Measurements from ENCODE around the gene KLF11.

DNA sequence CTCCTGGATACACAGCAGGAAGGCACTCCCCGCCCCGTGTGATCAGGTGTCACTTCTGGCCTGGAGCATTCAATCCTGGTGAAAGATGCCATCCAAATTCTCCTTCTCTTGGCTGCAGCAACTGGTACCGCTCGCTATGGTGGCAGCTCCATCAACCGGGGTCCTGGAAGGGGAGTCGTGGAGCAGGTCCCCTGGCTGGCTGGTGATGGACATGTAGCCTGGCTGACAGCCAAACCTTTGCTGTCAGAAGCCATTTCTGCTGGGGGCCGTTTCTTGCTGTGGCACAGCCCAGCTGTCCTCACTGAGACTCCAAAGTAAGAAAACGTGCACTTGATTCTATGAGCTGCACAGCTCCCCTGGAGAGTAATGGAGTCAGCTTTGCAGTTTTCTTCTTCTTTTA is 44.0 kb downstream of the KLF11 start:
- TF ChIP-seq CTCF (IDR thresholded peaks at IDR 0.05): no peak
- no peak for TF ChIP-seq EP300 (IDR thresholded peaks at IDR 0.05)

Data from ovary (tissue), 3 donors.